Measurements from ENCODE around the gene CNGA1.

CNGA1 gene

GRCh38 chr4:48016141-48017107, at the start of gene CNGA1, which contains the start of gene NIPAL1:
TSS of gene CNGA1 (minus strand) at chr4:48016681. CDS start at chr4:47952689, 63,992 bp downstream.
TSS of gene NIPAL1 (plus strand) at chr4:48016772. CDS start at chr4:48016840, 68 bp downstream.
- peak; percentile 30 for DNase-seq (ENCODE audit: low read depth)

DNA sequence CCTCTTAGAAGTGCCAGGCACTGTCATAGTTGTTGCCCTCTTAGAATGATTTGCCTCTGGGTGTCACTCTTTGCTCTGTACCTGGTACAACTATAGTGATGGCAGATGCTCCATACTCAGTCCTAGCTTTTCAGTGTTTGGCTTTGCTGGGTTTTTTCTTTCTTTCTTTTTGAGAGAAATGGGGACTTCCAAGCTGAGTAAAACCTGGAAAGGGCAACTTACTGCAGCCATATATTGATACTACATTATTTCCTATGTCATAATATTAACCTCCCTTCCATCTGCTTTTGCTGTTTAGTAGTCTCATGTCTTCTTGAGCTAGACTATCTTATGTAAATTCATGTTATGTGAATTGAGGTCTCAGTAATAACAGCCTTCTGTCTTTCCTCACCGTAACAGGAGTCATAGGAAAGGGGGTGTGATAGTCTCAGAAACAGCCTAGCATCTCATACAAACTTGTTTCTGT, 49.1 kb upstream of the CNGA1 start:
- no peak for DNase-seq (ENCODE audit: low read depth)

GRCh38 chr4:48064349-48064748, 47.9 kb upstream of the CNGA1 start:
- DNase-seq (ENCODE audit: low read depth), result no peak

- no peak for DNase-seq (ENCODE audit: low read depth)
These were observed 42.4 kb upstream of the CNGA1 start for GRCh38 chr4:48058617-48059530.

- DNase-seq (ENCODE audit: low read depth), result no peak
These were observed 34.6 kb upstream of the CNGA1 start for GRCh38 chr4:48051078-48051477.

GRCh38 chr4:48049483-48049882, 33.0 kb upstream of the CNGA1 start:
- no peak for DNase-seq (ENCODE audit: low read depth)

DNA sequence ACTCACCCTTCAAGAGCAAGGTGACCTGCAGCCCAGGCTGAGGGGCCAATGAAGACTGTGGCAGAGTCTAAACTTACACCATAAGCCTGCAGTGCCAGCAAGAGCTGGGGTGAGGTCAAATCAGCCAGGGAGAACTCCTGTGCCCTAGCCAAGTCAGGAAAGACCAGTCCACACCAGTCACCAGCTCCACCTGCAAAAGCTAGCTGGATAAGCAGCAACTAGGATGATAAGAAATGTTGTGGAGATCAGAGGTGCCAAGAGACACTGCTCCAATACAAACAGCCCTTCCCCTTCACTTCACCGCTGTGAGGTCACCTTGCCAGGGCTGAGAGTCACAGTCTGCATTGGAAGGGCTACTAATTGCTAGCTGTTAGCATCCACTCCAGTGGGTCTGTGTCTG, 31.4 kb upstream of the CNGA1 start:
- no peak for DNase-seq (ENCODE audit: low read depth)

- peak; percentile 52 for DNase-seq (ENCODE audit: low read depth)
These were observed 31.0 kb upstream of the CNGA1 start for GRCh38 chr4:48047421-48047844.

DNA sequence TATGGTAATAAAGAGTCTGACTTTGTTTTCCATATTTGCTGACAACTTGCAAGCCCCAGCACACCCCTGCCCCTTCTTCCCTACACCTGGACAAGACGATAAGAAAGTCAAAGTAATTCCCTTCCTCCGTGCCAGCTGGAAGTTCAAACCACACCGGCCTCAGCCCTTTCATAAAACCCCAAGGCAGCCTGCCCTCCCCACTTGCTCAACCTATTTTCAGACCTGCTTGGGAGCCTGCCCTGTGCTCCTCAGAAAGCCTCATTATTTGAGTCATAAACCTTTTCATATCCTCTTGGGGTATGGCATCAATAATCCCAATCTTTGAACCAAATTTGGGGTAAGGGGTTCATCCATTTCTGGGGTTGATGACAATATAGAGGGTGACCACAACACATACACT, 29.6 kb upstream of the CNGA1 start:
- DNase-seq (ENCODE audit: low read depth), result no peak

GRCh38 chr4:48044298-48044697, 27.8 kb upstream of the CNGA1 start:
- DNase-seq (ENCODE audit: low read depth), result no peak

GRCh38 chr4:48043504-48043903, 27.0 kb upstream of the CNGA1 start:
- no peak for DNase-seq (ENCODE audit: low read depth)

DNA sequence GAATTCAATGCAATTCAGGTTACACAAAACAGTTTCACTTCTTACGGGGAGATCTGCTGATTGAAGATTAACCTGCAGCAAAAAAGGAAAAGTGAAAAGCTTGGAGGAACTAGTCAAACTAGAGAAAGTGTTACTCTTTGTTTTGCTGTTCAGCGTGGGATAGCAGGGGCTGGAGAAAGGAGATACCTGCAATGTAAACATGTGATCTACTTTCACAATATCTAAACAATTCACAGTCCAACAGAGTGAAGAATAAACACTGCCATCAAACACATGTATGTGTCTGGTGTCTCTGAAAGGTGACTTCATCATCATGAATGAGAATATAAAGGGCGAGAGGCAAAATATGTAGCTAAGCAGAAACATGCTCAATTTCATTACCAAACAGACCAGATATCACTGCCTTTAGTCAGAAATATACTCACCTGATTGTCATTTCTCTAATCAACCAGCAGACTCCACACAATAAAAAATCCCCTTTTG, 26.5 kb upstream of the CNGA1 start:
- DNase-seq (ENCODE audit: low read depth), result no peak

- DNase-seq (ENCODE audit: low read depth), result no peak
These were observed 25.2 kb upstream of the CNGA1 start for GRCh38 chr4:48041535-48042137.

GRCh38 chr4:48039561-48039960, 23.1 kb upstream of the CNGA1 start:
- DNase-seq (ENCODE audit: low read depth), result no peak

DNA sequence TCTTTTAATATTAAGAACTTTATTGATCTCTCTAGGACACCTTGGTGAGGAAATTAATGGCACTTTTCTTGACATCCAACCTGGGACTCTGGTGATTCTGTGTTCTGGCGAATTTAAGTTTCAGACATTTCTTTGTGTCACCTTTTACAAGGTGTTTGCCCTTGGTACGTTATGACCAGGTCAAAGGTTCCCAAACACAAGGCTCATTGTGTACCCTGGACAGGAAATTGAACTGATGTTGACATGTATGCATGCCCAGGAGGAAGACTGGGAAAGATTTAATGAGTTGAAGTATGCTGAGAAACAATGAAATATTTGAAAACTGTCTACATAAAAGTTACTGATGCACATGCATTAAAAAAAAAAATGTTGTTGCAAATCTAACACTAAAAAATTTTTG, 22.2 kb upstream of the CNGA1 start:
- no peak for DNase-seq (ENCODE audit: low read depth)

DNA sequence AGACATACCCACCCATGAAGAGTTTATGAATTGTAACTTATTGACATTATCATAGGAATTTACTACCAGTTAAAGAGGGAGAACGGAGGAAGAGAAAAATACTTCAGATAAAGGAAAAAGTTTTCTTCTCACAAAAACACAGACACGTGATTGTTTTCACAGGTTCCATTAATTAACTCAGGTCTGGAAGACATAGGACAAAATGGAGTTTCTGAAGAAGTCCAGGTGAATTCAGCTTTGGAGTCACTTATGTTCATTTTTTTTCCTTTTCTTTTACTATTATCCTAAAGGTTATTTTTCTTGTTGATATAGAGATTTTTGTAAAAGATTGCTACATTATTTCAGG, 20.6 kb upstream of the CNGA1 start:
- DNase-seq (ENCODE audit: low read depth), result no peak

- no peak for DNase-seq (ENCODE audit: low read depth)
These were observed 19.5 kb upstream of the CNGA1 start for GRCh38 chr4:48035952-48036351.

DNA sequence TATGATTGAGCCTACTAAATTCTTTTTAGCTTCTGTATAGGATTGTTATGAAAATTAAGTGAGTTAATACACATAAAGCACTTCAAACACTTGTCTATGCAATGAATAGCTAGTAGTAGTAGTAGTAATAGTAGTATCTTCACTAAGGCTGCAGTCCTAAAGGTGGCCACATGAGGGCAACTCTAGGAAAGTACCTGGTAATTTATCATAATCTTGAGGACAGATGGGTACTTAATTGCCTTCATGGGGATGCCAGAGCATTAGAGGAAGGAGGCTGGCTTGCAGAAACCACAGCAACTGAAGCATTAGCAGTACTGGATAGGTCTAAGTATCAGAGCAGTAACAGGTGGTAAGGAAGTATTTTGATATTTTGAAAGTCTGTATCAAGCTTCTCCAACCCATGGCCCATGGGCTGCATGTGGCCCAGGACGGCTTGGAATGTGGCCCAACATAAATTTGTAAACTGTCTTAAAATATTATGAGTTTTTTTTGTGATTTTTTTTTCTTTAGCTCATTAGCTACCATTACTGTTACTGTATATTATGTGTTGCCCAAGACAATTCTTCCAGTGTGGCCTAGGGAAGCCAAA, 17.4 kb upstream of the CNGA1 start:
- peak; percentile 51 for DNase-seq (ENCODE audit: low read depth)

DNA sequence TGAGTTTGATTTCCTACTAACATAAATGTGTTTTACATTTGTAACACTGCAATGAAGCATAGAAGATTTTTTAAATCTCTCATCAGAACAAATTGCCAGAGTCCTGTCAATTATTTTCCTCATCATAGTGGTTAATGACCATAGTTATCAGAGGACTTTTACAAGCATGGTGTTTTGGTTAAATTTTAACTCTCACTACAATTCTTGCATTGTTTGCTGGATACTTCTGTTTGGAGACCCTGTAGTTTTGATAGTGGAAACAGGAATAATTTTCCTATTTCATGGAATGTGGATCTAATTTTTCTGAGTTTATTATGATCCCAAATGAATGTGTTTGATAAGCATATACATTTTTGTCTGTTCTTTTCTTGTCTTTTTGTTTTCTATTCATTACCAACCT, 16.9 kb upstream of the CNGA1 start:
- no peak for DNase-seq (ENCODE audit: low read depth)

- no peak for DNase-seq (ENCODE audit: low read depth)
These were observed 16.2 kb upstream of the CNGA1 start for GRCh38 chr4:48032721-48033120.

- no peak for DNase-seq (ENCODE audit: low read depth)
These were observed 15.5 kb upstream of the CNGA1 start for GRCh38 chr4:48031802-48032525.

Data from stimulated activated CD8-positive, alpha-beta memory T cell treated with anti-CD3 and anti-CD28 coated beads, Interleukin-15, amount 100 ng/mL, for 1 hour (primary cell).